NK-92 (cell line): ENCODE results near the gene ZNF385B.
"Not testable (repeated sequence)": the region's sequence is repeated elsewhere in the genome, so short reads cannot be mapped to it uniquely, and the experiment has no call there.

Experiments used
- DNase-seq: peaks from one replicate; lab custom pipeline; 2025; ENCODE audit not compliant: unreplicated experiment; lab: John Stamatoyannopoulos, UW

The ZNF385B gene

GRCh38 chr2:179861416-179862067 is at the start of gene ZNF385B:
TSS of gene ZNF385B (minus strand) at chr2:179861612.
- no peak for DNase-seq

DNA sequence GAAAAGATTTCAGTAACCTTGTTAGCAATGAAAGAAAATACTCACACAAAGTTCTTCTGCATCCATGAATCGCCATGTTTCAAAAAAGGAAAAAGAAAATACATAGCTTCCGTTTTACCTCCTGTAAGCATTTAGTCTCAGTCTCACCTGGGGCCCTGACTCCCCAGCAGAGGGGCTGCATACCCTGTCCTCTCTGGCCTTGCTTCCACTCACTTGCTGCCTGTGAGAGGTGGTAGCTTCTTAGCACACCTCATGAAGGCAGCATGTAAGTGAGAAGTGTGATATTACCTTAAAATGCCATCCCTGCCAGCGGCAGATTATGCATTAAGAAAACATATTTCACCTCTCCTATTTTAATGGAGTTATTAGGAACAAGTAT is 49.3 kb upstream of the ZNF385B start:
- no peak for DNase-seq

- no peak for DNase-seq
These were observed 48.7 kb upstream of the ZNF385B start for GRCh38 chr2:179909845-179910734.

DNA sequence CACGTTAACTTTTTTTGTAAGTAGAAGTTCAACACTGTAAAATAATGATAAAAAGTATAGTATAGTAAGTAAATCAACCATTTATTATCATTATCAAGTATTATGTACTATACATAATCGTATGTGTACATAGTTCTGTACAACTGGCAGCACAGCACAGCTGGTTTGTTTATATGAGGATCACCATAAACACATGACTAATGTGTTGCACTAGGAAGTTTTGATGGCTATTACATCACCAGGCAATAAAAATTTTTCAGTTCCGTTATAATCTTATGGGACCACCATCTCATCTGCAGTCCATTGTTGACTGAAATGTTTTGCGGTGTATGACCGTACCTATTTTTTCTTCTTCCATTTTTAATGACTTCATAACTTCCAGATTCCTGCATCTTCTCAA is 39.2 kb upstream of the ZNF385B start:
- no peak for DNase-seq

DNA sequence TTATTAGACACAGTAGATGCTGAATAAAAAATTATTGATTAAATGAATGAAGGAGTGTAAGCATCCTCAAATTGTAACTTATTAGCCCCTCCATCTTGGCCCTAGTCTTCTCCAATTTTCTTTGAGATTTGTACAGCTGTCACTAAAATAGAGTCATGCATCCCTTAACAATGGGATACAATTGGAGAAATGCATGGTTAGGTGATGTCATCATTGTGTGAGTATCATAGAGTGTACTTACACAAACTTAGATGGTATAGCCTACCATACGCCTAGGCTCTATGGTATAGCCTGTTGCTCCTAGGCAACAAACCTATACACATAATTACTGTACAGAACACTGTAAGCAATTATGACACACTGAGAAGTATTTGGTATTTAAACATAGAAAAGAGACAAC is 38.3 kb upstream of the ZNF385B start:
- DNase-seq, result no peak

- DNase-seq, result no peak
These were observed 37.5 kb upstream of the ZNF385B start for GRCh38 chr2:179898873-179899272.

DNA sequence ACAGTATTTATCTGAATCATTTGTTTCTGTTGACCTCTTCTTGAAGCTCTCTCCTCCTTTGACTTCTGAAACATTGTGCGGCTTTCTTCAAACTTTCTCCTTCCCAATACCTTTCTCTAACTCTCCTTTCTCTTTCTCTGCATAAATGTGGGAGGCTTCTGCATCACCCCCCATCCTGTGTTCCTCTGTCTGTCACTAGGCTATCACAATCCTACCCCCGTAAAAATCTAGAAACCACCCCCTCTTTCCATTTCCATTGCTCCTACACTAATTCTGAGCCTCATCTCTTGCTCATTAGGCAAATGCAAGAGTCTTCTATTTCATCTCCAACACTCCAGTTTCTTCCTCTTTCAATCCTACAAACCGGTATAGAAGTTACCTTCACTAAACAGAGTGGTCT is 32.2 kb upstream of the ZNF385B start:
- DNase-seq, result no peak

DNA sequence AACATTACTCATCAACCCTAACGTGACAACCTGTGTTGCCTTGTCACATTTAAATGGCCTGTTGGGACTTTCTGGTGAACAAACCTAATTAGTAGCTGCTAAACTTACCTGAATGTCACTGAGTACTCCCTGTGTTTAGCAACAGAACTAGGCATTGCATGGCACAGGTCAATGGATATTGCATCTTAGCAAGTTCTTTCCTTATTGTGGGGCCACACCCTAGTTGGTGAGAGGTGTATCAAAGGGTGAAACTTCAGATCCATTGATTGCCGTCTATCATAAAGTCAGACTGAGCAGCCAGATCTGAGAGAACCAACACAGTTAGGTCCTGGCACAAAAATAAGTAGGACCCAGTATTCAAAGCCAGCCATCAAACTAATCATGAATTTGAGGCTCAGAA is 29.8 kb upstream of the ZNF385B start:
- DNase-seq, result no peak

- DNase-seq, result no peak
These were observed 29.3 kb upstream of the ZNF385B start for GRCh38 chr2:179890666-179891065.

- not testable (repeated sequence) for DNase-seq
These were observed 27.2 kb upstream of the ZNF385B start for GRCh38 chr2:179888642-179889041.

GRCh38 chr2:179884193-179884592 is 22.8 kb upstream of the ZNF385B start:
- DNase-seq, result no peak

- DNase-seq, result no peak
These were observed 21.7 kb upstream of the ZNF385B start for GRCh38 chr2:179882851-179883806.

GRCh38 chr2:179877601-179878364 is 16.4 kb upstream of the ZNF385B start:
- DNase-seq, result no peak

- DNase-seq, result no peak
These were observed 14.9 kb upstream of the ZNF385B start for GRCh38 chr2:179876266-179876665.

GRCh38 chr2:179875864-179876263 is 14.5 kb upstream of the ZNF385B start:
- DNase-seq, result no peak

- DNase-seq, result no peak
These were observed 1.6 kb upstream of the ZNF385B start for GRCh38 chr2:179862898-179863458.

- DNase-seq, result no peak
These were observed 391 bp downstream of the ZNF385B start for GRCh38 chr2:179861027-179861415.

DNA sequence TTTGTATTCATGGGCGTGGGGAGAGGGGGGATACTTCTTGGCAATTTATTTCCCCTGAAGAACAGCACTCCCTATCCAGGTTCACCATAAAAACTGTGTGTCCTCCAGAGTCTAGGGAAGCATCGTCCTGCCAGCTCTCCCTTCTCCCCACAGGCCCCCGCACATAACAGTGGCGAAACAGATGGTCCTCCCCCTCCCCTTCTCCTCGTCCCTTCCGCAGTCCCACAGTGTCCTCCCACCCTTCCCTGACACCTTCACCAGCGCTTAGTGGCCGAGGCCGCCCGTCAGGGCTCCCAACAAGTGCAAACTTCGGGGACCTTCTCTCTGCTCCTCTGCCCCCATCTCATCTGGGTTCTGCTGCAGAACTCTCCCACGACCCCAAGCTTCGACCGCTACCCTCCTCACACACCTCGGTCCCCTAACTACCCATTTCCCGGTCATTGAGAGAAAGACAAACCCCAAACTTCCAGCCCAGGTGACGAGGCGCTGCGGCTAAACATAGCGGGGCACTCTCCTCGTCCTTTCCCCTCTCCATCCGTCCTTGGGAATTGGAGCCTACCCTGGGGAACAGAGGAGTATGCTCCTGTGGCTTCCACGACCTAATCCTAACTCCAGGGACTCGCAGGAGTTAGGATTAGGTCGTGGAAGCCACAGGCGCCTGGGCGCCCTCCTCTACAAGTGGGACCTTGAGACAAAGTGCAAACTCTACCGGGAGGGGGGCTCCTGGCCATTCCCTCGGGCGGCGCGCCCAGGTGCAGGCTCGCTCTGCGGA is 971 bp downstream of the ZNF385B start:
- DNase-seq, result no peak

DNA sequence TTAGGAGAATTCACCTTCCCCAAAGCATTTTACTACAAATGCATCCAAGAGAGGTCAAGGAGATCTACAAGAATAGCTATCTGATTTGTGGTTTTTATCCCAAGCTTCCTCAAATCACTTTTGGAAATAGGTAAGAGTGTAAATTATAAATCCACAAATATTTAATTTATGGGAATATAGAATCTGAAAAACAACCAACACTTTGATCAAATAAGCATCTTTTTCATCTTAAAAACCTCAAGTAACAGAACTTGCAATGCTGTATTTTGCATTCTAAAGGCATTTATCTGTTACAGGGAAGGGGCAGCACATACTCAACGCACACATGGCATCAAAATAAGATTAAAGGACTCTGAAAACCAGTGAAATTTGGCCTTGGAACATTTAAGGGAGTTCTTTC is 1.9 kb downstream of the ZNF385B start:
- DNase-seq, result no peak

GRCh38 chr2:179857236-179857635 is 4.2 kb downstream of the ZNF385B start:
- DNase-seq, result no peak
